ENCODE data around the gene ZNF559.
"Not testable (repeated sequence)": the region's sequence is repeated elsewhere in the genome, so short reads cannot be mapped to it uniquely, and the experiment has no call there.

Gene ZNF559

DNA sequence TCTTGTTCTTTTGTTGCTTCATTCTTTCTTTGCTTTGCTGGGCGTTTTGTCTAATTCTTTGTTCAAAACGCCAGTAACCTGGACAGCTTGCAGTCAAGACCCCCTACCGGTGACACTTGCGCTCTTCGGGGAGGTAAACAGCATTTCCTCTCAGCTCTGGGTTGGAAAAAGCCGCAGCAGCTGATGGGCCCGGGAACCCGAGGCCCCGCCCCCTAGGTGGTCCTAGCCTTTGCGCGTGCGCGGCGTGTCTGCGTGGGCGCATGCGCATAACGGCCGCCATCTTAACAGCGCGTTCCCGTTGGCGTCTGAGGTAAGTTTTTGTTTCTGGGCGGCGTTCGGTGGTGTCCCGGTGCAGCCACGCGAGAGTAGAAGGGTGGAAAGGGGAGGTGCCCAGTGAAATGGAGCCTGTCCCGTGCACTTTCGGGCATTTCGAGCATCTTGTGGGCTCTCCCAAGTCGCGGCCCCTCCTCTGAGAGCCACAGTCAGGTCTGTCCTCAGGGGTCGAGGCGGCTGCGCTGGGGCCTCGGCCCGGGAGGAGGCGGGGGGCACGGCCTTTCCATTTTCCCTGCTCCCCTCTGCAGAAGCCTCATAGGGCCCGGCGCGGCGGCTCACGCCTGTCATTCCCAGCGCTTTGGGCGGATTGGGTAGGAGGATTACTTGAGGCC lies at the start of gene ZNF559:
Gene ZNF559 (plus strand): TSS at position 261 of the 665 bp plus-strand sequence. CDS start 14,371 bp downstream, outside the sequence.
- DNase-seq (ENCODE audit: extremely low spot score) = peak; percentile 92
- CTCF ChIA-PET = interaction anchor here (0.8 to 1.2 kb wide), 2 partner anchors 10 to 13 kb away, joined by 3 to 8 read pairs; no protein-coding TSS in a partner anchor
- POLR2A ChIA-PET = no interaction called here
- TF ChIP-seq, protein P1, sequence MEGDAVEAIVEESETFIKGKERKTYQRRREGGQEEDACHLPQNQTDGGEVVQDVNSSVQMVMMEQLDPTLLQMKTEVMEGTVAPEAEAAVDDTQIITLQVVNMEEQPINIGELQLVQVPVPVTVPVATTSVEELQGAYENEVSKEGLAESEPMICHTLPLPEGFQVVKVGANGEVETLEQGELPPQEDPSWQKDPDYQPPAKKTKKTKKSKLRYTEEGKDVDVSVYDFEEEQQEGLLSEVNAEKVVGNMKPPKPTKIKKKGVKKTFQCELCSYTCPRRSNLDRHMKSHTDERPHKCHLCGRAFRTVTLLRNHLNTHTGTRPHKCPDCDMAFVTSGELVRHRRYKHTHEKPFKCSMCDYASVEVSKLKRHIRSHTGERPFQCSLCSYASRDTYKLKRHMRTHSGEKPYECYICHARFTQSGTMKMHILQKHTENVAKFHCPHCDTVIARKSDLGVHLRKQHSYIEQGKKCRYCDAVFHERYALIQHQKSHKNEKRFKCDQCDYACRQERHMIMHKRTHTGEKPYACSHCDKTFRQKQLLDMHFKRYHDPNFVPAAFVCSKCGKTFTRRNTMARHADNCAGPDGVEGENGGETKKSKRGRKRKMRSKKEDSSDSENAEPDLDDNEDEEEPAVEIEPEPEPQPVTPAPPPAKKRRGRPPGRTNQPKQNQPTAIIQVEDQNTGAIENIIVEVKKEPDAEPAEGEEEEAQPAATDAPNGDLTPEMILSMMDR (IDR thresholded peaks at IDR 0.05; ENCODE audit: control extremely low read depth, extremely low read depth, low read depth, missing control alignments) = peak; percentile 4

DNA sequence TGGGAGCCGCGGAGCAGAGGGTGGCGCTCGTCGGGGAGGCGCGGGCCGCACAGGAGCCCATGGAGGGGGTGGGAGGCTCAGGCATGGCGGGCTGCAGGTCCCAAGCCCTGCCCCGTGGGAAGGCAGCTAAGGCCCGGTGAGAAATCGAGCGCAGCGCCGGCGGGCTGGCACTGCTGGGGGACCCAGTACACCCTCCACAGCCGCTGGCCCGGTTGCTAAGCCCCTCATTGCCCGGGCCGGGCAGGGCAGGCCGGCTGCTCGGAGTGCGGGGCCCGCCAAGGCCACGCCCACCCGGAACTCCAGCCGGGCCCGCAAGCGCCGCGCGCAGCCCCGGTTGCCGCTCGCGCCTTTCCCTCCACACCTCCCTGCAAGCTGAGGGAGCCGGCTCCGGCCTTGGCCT lies 40.5 kb upstream of the ZNF559 start:
- CTCF ChIA-PET, POLR2A ChIA-PET: not testable (repeated sequence)

DNA sequence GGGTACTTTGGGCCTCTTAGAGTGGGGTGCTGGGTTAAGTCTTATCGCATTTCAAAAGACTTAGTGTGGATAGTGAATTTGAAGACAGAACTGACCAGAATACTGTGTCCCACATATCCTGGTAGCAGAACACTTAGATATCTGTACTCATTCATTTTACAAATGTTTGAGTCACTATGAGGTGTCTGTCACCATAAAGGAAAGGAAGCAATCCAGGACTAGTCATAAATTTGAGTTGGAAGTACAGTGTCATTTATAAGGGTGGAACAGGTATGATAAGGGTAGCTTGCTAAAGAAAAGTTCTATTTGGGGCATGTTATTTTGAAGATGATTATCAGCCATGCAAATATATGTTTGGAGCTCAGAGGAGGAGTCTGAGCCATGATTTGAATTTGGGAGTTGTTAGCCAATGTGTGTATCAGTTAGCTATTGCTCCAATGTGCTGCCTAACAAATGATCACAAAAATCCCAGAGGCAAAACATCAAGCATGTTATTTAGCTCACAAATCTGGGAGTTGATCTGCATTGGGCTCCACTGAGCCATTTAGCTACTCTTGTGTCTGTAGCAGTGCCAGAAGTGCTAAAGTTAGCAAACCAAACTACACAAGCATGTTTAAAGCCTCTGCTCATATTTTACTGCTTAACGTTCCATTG lies 34.6 kb upstream of the ZNF559 start:
- TF ChIP-seq, protein P1 (IDR thresholded peaks at IDR 0.05; ENCODE audit: control extremely low read depth, extremely low read depth, low read depth, missing control alignments) = no peak
- ChIA-PET CTCF (no interaction called here), POLR2A (no interaction called here)
- DNase-seq (ENCODE audit: extremely low spot score) = no peak

More for the DNA sequence above, 40.5 kb upstream of the ZNF559 start:
- DNase-seq (ENCODE audit: extremely low spot score) = not testable (repeated sequence)

DNA sequence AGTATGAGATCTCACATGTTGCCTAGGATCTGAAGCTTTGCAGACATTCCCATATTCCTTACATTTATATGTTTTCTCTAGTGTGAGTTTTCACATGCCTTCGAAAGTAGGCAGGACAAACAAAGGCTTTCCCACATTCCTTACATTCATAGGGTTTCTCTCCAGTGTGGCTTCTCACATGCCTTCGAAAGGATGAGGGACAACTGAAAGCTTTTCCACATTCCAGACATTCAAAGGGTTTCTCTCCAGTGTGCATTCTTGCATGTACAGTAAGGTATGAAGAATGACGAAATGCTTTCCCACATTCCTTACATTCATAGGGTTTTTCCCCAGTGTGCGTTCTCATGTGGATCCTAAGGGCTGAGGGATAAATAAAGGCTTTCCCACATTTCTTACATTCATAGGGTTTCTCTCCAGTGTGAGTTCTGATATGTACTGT lies 28.5 kb upstream of the ZNF559 start:
- DNase-seq (ENCODE audit: extremely low spot score) = no peak
- ChIA-PET CTCF (no interaction called here), POLR2A (no interaction called here)
- TF ChIP-seq, protein P1 (IDR thresholded peaks at IDR 0.05; ENCODE audit: control extremely low read depth, extremely low read depth, low read depth, missing control alignments) = no peak

DNA sequence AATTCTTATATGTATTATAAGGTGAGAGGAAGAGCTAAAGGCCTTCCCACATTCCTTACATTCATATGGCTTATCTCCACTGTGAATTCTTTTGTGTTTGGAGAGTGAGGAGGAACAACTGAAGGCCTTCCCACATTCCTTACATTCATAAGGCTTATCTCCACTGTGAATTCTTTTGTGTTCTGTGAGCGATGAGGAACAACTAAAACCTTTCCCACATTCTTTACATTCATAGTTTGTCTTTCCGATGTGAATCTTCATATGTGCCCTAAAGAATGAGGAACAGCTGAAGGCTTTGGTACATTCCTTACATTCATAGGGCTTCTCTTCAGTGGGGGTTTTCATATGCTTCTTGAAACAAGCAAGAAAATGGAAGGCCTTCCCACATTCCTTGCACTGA lies 27.6 kb upstream of the ZNF559 start:
- TF ChIP-seq, protein P1 (IDR thresholded peaks at IDR 0.05; ENCODE audit: control extremely low read depth, extremely low read depth, low read depth, missing control alignments) = no peak
- DNase-seq (ENCODE audit: extremely low spot score) = no peak
- ChIA-PET CTCF (no interaction called here), POLR2A (no interaction called here)

DNA sequence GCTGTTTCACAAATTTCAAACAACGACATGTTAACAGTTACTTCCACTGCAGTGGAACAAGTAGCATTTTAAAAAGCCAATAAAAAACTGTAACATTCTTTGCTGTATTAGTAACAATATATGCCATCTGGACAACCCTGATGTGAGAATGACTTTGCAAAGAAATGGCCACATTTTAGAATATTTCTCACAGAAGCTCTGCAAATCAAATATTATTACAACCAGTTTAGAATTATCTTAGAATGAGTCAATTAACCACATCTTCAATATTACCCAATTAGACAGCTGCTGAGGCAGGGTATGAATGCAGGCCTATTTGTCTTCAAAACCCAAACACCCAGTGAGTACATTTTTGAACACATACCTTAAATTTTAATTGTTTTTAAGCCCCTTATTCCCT lies 17.5 kb upstream of the ZNF559 start:
- CTCF ChIA-PET = no interaction called here
- DNase-seq (ENCODE audit: extremely low spot score) = no peak
- TF ChIP-seq, protein P1 (IDR thresholded peaks at IDR 0.05; ENCODE audit: control extremely low read depth, extremely low read depth, low read depth, missing control alignments) = no peak
- POLR2A ChIA-PET = no interaction called here

DNA sequence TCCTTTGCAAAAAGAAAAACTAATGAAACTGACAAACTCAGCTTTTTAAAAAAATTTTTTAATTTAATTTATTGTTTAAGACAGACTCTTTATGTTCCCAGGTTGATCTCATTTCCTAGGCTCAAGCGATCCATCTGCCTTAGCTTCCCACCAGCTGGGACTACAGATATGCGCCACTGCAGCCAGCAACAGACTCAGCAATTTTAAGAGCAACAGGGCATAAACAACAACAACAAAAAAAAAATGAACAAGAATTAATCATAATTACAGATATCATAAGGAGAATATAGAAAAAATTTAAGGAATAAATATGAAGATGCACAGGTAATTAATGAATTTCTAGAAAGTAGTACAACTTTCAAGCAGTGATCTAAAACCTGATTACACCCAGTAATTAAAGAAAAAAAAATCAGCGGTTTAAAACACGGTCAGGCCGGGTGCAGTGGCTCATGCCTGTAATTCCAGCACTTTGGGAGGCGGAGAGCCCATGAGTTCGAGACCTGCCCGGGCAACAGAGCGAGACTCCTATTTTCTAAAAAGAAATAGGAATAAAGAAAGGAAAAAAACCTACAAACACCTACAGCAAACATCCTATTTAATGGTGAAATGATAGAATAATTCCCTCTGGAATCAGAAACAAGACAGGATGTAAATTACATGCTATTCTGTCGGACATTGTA lies 15.7 kb upstream of the ZNF559 start:
- POLR2A ChIA-PET = no interaction called here
- TF ChIP-seq, protein P1 (IDR thresholded peaks at IDR 0.05; ENCODE audit: control extremely low read depth, extremely low read depth, low read depth, missing control alignments) = no peak
- CTCF ChIA-PET = no interaction called here
- no peak for DNase-seq (ENCODE audit: extremely low spot score)

All from GM10248 (cell line).